A673 (cell line): ENCODE measurements around the gene KRTAP17-1.

Experiments
- CTCF ChIP-seq: fragments of 300-800, 200-600 bp; sonication (generic); conservative IDR thresholded peaks from 2 replicates; pipeline ENCODE4 v1.5.1; 2017; ENCODE audit warnings: low read depth, mild to moderate bottlenecking, antibody characterized with exemption, low read length, moderate library complexity, mixed read lengths
- EZH2 ChIP-seq: fragments of 200-600 bp; sonication (generic); IDR thresholded peaks from 2 replicates; pipeline ENCODE4 v1.6.1; 2017; ENCODE audit warnings: borderline replicate concordance, low read depth, mild to moderate bottlenecking, mixed read lengths, antibody characterized with exemption, low read length; ENCODE audit not compliant: poor library complexity, severe bottlenecking

GRCh38 chr17:41287050-41287449 is 28.5 kb downstream of the KRTAP17-1 start:
- TF ChIP-seq CTCF: no peak
- no peak for TF ChIP-seq EZH2
